Endometrium (tissue), 2 donors: ENCODE measurements around the gene ITCH.
A peak's percentile ranks its signal among the peaks of the same experiment; 100 is the strongest.
"Not testable (repeated sequence)": the region's sequence is repeated elsewhere in the genome, so short reads cannot be mapped to it uniquely, and the experiment has no call there.

Experiments used
- FAIRE-seq: peaks from 2 replicates; lab custom pipeline; 2012; peaks lifted over from hg19 to GRCh38; lab: Jason Lieb, UNC
- donor health status: control.
- donor health status: control.

Gene ITCH

GRCh38 chr20:34414525-34414924 is 51.5 kb downstream of the ITCH start:
- not testable (repeated sequence) for FAIRE-seq

DNA sequence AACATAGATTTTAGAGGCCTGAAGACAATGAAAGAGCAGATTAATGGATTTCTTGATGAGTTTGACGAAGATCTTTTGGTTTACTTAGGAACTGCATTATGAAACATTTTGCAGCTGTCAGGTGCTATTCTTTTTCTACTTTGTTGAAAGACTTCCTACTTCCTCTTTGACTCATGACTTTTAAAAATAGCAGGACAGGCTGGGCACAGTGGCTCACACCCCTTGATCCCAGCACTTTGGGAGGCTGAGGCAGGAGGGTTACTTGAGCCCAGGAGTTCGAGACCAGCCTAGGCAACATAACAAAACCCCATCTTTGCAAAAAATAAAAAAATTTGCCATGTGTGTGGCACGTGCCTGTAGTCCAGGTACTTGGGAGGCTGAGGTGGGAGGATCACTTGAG is 52.0 kb downstream of the ITCH start:
- FAIRE-seq, result no peak

DNA sequence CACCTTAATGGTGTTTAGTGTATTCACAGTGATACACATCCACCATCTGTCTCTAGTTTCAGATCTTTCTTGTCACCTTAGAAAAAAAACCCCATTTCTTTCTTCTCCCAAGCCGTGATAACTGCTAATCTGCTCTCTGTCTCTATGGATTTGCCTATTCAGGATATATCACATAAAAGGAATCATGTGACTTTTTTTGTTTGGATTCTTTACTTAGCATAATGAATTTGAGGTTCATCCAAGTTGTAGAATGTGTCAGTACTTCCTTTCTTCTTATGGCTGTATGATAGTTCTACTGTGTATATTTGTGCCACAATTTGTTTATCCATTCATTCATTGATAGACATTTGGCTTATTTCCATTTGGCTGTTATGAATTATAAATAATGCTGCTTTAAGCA is 57.1 kb downstream of the ITCH start:
- FAIRE-seq, result no peak

GRCh38 chr20:34420975-34421374 is 57.9 kb downstream of the ITCH start:
- FAIRE-seq, result no peak

DNA sequence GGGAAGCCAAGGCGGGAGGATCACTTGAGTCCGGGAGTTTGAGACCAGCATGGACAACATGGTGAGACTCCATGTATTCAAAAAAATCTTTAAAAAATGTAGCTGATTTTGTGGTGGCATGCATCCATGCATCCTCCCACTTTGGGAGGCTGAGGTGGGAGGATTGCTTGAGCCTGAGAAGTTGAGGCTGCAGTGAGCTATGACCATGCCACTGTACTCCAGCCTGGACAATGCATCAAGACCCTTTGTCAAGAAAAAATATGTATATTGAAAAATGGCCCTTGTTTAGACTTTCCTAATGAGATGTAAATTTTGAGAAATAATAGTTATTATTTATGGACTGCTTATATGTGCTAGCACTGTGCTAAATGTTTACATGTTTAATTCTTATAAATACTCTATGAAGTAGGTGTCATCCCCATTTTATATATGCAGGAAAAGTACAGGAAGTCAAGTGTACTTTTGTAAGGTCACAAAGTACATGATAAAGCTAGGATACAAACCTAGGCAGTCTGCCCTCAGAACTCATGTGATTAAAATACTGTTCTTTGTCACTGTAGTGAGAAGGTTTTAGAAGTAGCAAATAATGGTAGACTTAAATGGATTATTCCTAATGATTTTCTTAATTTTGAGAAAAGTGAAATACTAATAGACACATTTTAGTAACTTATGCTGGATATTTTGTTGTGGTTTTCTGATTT is 58.8 kb downstream of the ITCH start:
- FAIRE-seq, result no peak

DNA sequence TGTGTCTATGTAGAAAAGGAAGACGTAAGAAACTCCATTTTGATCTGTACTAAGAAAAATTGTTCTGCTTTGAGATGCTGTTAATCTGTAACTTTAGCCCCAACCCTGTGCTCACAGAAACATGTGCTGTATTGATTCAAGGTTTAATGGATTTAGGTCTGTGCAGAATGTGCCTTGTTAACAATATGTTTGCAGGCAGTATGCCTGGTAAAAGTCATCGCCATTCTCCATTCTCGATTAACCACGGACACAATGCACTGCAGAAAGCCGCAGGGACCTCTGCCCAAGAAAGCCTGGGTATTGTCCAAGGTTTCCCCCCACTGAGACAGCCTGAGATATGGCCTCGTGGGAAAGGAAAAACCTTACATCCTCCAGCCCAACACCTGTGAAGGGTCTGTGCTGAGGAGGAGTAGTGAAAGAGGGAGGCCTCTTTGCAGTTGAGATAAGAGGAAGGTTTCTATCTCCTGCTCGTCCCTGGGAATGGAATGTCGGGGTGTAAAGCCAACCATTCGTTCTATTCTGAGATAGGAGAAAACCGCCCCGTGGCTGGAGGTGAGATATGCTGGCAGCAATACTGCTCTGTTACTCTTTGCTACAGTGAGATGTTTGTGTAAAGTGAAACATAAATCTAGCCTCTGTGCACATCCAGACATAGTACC is 62.1 kb downstream of the ITCH start:
- FAIRE-seq, result not testable (repeated sequence)

DNA sequence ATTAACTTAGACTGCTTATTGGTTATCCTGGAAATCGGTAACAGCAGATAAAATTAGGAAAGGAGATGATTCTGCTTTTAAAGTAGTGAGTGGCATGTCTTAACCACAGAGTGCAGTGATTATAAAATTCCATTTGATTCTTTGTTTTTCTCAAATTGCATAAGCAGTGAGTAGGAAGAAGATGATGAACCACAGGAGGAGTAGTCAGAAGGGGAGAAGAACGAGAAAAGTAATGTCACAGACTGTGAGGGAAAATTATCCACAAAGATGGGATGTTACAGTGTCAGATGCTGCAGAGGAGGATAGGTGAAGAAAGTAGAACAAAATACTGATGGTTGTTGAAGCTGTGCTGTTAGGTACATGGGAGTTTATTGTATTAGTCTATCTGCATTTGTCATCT is 63.0 kb downstream of the ITCH start:
- no peak for FAIRE-seq

GRCh38 chr20:34427331-34427730 is 64.3 kb downstream of the ITCH start:
- no peak for FAIRE-seq

- no peak for FAIRE-seq
Observed at GRCh38 chr20:34427784-34428183, 64.7 kb downstream of the ITCH start.

DNA sequence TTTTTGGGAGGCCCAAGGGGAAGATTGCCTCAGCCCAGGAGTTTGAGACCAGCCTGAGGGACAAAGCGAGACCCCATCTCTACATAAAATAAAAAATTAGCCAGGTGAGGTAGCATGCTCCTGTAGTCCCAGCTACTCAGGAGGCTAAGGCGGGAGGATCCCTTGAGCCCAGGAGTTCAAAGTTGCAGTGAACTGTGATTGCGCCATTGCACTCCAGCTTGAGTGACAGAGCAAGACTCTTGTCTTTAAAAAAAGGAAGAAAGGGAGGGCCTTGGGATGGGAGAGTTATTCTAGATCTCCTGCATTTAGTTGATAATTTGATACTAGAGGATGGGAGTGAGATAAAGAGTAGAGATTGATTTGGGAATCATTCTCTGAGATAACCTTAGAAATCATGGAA is 68.1 kb downstream of the ITCH start:
- no peak for FAIRE-seq

- FAIRE-seq, result not testable (repeated sequence)
Observed at GRCh38 chr20:34432663-34433062, 69.6 kb downstream of the ITCH start.

DNA sequence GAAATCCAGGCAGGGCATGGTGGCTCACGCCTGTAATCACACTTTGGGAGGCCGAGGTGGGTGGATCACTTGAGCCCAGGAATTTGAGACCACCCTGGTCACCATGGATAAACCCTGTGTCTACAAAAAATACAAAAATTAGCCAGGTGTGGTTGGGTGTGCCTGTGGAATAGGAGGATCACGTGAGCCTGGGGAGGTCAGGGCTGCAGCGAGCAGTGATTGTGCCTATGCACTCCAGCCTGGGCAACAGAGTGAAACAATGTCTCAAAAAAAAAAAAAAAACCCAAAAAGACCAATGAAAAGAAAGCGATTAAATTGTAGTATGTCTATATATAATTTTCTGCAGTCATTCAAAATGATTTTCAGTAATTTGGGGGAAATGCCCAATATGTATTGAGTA is 70.3 kb downstream of the ITCH start:
- FAIRE-seq, result no peak

DNA sequence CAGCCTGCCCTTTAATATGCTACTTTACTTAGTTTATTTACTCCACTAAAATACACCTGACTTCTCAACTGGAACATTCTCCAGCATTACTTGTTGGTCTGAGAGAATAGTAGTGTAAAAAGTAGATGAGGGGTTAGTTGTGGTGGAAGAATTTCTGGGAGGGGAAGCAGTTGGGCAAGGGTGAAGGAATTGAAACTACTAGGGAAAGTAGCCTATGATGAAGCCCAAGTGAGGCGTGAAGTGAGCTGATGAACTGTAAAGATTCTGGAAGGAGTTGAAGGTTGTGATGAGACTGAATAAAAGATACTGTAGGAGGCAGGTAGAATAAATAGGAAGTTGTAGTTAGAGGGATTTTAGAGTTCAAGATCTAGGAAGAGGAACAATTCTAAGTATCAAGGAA is 72.5 kb downstream of the ITCH start:
- FAIRE-seq, result no peak

DNA sequence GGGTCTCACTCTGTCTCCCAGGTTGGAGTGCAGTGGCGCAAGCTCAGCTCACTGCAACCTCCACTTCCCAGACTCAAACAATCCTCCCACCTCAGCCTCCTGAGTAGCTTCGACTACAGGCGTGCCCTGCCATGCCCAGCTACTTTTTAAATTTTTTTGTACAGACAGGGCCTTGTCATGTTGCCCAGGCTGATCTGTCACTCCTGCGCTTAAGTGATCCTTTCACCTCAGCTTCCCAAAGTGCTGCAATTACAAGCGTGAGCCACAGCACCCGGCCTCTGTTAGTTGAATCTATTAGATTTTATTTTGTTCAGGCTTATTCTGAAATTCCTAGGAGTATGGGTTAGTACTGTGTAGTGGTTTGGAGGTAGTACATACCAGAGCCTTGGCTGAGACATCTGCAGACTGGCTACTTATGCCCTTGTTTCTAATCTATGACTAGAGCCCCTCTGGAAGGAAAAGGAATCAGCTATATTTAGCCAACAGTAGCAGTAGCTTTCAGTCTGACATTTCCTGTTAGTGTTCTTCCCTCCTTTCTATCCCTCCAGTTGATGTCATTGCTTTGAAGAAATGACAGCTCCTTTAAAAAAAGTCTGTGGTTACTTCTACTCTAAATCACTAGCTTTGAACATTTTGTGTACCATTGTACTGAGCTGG is 74.4 kb downstream of the ITCH start:
- FAIRE-seq, result no peak

GRCh38 chr20:34439168-34439567 is 76.1 kb downstream of the ITCH start:
- FAIRE-seq, result no peak

DNA sequence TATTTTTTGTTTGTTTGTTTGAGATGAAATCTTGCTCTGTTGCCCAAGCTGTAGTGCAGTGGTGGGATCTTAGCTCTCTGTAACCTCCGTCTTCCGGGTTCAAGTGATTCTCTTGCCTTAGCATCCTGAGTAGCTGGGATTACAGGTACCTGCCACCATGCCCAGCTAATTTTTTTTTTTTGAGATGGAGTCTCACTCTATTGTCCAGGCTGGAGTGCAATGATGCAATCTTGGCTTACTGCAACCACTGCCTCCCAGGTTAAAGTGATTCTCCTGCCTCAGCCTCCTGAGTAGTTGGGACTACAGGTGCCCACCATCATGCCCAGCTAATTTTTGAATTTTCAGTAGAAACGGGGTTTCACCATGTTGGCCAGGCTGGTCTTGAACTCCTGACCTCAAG is 78.3 kb downstream of the ITCH start:
- FAIRE-seq, result not testable (repeated sequence)

DNA sequence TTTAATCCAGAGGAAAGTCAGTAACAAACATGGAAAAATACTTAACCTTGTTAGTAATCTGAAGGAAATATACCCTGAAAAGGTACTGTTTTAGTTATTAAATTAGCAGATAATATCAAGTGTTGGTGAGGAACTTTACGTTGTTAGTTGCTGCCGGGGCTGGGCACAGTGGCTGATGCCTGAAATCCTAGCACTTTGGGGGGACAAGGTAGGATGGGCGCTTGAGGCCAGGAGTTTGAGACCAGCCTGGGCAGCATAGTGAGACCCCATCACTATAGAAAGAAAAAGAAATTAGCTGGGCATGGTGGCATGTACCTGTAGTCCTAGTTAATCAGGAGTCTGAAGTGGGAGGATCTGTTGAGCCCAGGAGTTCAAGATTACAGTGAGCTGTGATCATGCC is 80.5 kb downstream of the ITCH start:
- FAIRE-seq, result no peak

GRCh38 chr20:34445177-34446065 is 82.3 kb downstream of the ITCH start:
- FAIRE-seq, result peak; percentile 88

GRCh38 chr20:34448517-34448916 is 85.4 kb downstream of the ITCH start:
- no peak for FAIRE-seq

GRCh38 chr20:34449674-34450592 is 86.9 kb downstream of the ITCH start:
- no peak for FAIRE-seq

DNA sequence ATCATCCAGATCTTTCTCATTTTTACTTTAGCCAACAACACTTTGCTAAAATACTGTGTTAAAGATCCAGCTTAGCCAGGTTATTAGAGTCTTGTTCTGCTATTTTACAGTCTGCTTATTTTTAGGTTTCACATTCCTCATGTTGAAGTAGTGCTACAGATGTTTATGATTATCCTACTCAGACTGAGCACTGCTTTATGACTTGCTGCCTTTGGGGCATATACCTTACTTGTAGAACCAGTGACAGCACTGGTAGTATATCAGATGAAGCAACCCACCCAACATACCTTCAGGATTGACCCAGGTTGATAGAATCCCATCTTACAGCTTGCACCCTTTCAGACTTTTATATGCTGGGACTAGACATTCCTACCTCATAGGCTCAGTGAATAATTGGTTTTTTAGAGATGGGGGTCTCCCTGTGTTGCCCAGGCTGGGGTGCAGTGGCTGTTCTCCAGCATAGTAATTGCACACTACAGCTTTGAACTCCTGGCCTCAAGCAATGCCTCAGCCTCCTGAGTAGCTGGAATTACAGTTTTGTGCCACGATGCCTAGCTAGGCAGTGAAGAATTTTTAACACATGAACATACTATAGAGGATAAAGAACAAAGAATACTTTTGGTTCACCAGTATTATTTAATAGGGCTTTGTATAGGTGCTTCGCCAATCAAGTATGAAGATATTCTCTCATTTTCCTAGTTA is 89.4 kb downstream of the ITCH start:
- FAIRE-seq, result no peak
